Measurements from ENCODE around the gene MMP21. TPM values are rescaled to one million over a fixed set of nuclear protein-coding genes. Genes with fewer than 3 reads are reported as not detected.

Gene MMP21
- total RNA-seq, 1 donor from 2014 or later = 0.35 TPM

- DNase-seq = no peak
- Mint-ChIP-seq H3K27me3 (no peaks in the 10 kb centered on the region), H3K4me3 (no peak overlapping the region), H3K27ac (no peak overlapping the region), H3K36me3 (ENCODE audit: low read depth) (peaks cover 6% of the 10 kb centered on the region), H3K9me3 (no peaks in the 10 kb centered on the region), H3K4me1 (peaks cover 25% of the 10 kb centered on the region)
- ChIA-PET CTCF (no interaction called here), POLR2A (no interaction called here)
- intact Hi-C loops (cut with micrococcal nuclease) = loop anchor here (5.0 kb wide), 2 partner anchors 222 to 903 kb away; no protein-coding TSS in a partner anchor
- TF ChIP-seq CTCF (IDR thresholded peaks at IDR 0.05) = no peak
- ATAC-seq (ENCODE audit: low read depth) = no peak
These were observed 45.1 kb upstream of the MMP21 start for GRCh38 chr10:125820701-125821100.

DNA sequence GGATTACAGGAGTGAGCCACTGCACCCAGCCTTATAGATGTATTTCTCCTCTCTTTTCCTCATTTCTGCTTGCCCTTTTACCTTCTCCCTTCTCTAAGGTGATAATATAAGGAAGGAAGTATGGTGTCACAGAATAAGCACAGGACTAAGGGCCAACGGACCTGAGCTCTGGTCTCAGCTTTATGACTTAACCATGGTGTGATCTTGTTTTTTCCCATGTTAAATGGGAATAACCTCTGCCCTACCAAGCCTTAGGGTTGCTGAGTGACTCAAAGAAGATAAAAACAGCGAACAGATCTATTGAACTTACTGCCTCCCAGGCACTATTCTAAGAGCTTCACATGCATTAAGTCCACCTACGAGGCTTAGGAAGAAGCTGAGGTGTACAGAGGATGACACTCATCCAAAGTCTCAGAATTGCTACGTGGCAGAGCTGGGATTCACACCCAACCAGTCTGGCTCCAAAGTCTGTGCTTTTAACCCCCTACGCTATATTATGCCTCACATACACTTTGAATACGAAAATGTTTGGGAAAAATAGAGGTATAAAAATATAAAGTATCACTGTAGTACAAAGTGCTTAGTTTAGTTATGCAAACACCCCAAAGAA lies 41.8 kb upstream of the MMP21 start:
- H3K27ac Mint-ChIP-seq = no peak overlapping the region
- intact Hi-C loops (cut with micrococcal nuclease) = no loop called here
- H3K4me3 Mint-ChIP-seq = no peak overlapping the region
- DNase-seq (no peak), ATAC-seq (ENCODE audit: low read depth) (no peak)
- CTCF ChIA-PET = no interaction called here
- peaks cover 19% of the 10 kb centered on the region for H3K4me1 Mint-ChIP-seq
- peaks cover 33% of the 10 kb centered on the region for H3K36me3 Mint-ChIP-seq (ENCODE audit: low read depth)
- POLR2A ChIA-PET = no interaction called here
- no peaks in the 10 kb centered on the region for H3K27me3 Mint-ChIP-seq
- no peak for TF ChIP-seq CTCF (IDR thresholded peaks at IDR 0.05)
- no peaks in the 10 kb centered on the region for H3K9me3 Mint-ChIP-seq

DNA sequence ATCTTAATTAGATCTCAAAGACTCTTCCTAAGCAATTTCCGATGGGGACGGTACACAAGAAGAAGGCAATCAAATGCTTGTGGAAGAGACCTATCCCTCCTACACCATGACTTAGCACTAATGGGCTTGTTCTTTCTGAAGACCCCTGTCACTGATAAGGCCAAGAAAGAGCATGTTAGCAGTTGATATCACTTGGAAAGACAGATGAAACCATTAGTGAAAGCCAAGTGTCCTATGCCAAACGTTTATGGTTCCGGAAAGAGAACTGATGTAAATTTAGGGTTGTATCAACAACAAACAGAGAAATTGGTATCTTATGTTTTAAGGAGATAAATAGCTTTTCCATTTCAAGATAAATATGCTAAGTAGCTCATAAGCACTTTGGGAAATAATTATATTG lies 40.9 kb upstream of the MMP21 start:
- H3K9me3 Mint-ChIP-seq = no peaks in the 10 kb centered on the region
- ChIA-PET POLR2A (no interaction called here), CTCF (no interaction called here)
- peaks cover 35% of the 10 kb centered on the region for H3K36me3 Mint-ChIP-seq (ENCODE audit: low read depth)
- DNase-seq (no peak), ATAC-seq (ENCODE audit: low read depth) (no peak)
- peaks cover 10% of the 10 kb centered on the region for H3K4me1 Mint-ChIP-seq
- intact Hi-C loops (cut with micrococcal nuclease) = no loop called here
- no peak for TF ChIP-seq CTCF (IDR thresholded peaks at IDR 0.05)
- H3K4me3 Mint-ChIP-seq = no peak overlapping the region
- no peak overlapping the region for H3K27ac Mint-ChIP-seq
- H3K27me3 Mint-ChIP-seq = no peaks in the 10 kb centered on the region

- peaks cover 5% of the 10 kb centered on the region for H3K4me1 Mint-ChIP-seq
- no peak overlapping the region for H3K4me3 Mint-ChIP-seq
- peaks cover 39% of the 10 kb centered on the region for H3K36me3 Mint-ChIP-seq (ENCODE audit: low read depth)
- ATAC-seq (ENCODE audit: low read depth) (no peak), DNase-seq (no peak)
- TF ChIP-seq CTCF (IDR thresholded peaks at IDR 0.05) = no peak
- ChIA-PET CTCF (no interaction called here), POLR2A (no interaction called here)
- no peak overlapping the region for H3K27ac Mint-ChIP-seq
- intact Hi-C loops (cut with micrococcal nuclease) = no loop called here
- H3K9me3 Mint-ChIP-seq = no peaks in the 10 kb centered on the region
- no peaks in the 10 kb centered on the region for H3K27me3 Mint-ChIP-seq
These were observed 40.1 kb upstream of the MMP21 start for GRCh38 chr10:125815764-125816163.

- H3K4me1 Mint-ChIP-seq = no peaks in the 10 kb centered on the region
- ATAC-seq (ENCODE audit: low read depth) (no peak), DNase-seq (no peak)
- no peak overlapping the region for H3K4me3 Mint-ChIP-seq
- H3K9me3 Mint-ChIP-seq = no peaks in the 10 kb centered on the region
- TF ChIP-seq CTCF (IDR thresholded peaks at IDR 0.05) = no peak
- no peak overlapping the region for H3K27ac Mint-ChIP-seq
- no peaks in the 10 kb centered on the region for H3K27me3 Mint-ChIP-seq
- ChIA-PET CTCF (no interaction called here), POLR2A (no interaction called here)
- intact Hi-C loops (cut with micrococcal nuclease) = no loop called here
- H3K36me3 Mint-ChIP-seq (ENCODE audit: low read depth) = peaks cover 61% of the 10 kb centered on the region
These were observed 36.6 kb upstream of the MMP21 start for GRCh38 chr10:125812128-125812750.
